HEK293T (cell line): Measurements from ENCODE around the gene SMIM36.
"Not testable (repeated sequence)": the region's sequence is repeated elsewhere in the genome, so short reads cannot be mapped to it uniquely, and the experiment has no call there.

Source experiments
- CTCF ChIA-PET: fragments of 350-600 bp; formaldehyde crosslinking; extraction: SDS; loops from one replicate; lab custom pipeline; 2021; ENCODE audit warnings: antibody characterized with exemption, inconsistent platforms; lab: Yijun Ruan, JAX
- POLR2A ChIA-PET: fragments of 350-600 bp; formaldehyde crosslinking; extraction: SDS; loops from one replicate; lab custom pipeline; 2020; ENCODE audit warnings: antibody characterized with exemption, inconsistent platforms; lab: Yijun Ruan, JAX
- DNase-seq: peaks from one replicate; pipeline ENCODE4 v3.0.0; 2012; ENCODE audit warnings: mixed read lengths; ENCODE audit errors: extremely low spot score
- ARNT ChIP-seq: fragments of 450-650 bp; IDR thresholded peaks from 2 replicates; pipeline ENCODE4 v1.6.1; 2017; ENCODE audit warnings: mild to moderate bottlenecking
- BHLHE40 ChIP-seq: fragments of 450-650 bp; IDR thresholded peaks from 2 replicates; pipeline ENCODE4 v1.6.1; 2016; ENCODE audit warnings: mild to moderate bottlenecking, moderate library complexity, borderline replicate concordance
- CTBP1 ChIP-seq: fragments of 450-650 bp; IDR thresholded peaks from 2 replicates; pipeline ENCODE4 v1.6.1; 2016; ENCODE audit warnings: borderline replicate concordance
- ELF4 ChIP-seq: fragments of 450-650 bp; IDR thresholded peaks from 2 replicates; pipeline ENCODE4 v1.6.1; 2017; ENCODE audit warnings: antibody characterized with exemption
- FOXA1 ChIP-seq: fragments of 450-650 bp; IDR thresholded peaks from 2 replicates; pipeline ENCODE4 v1.6.1; 2016; ENCODE audit warnings: mild to moderate bottlenecking
- FOXK2 ChIP-seq: fragments of 450-650 bp; IDR thresholded peaks from 2 replicates; pipeline ENCODE4 v1.6.1; 2016; ENCODE audit warnings: mild to moderate bottlenecking
- FOXM1 ChIP-seq: fragments of 450-650 bp; IDR thresholded peaks from 2 replicates; pipeline ENCODE4 v1.6.1; 2017; ENCODE audit warnings: mild to moderate bottlenecking, borderline replicate concordance
- HDGF ChIP-seq: fragments of 450-650 bp; IDR thresholded peaks from 2 replicates; pipeline ENCODE4 v1.6.1; 2017; ENCODE audit warnings: antibody characterized with exemption, borderline replicate concordance
- L3MBTL2 ChIP-seq: fragments of 450-650 bp; conservative IDR thresholded peaks from 2 replicates; pipeline ENCODE4 v1.6.1; 2016; ENCODE audit warnings: mild to moderate bottlenecking
- LEF1 ChIP-seq: fragments of 450-650 bp; IDR thresholded peaks from 2 replicates; pipeline ENCODE4 v1.6.1; 2017; ENCODE audit warnings: mild to moderate bottlenecking, borderline replicate concordance
- NFRKB ChIP-seq: fragments of 450-650 bp; IDR thresholded peaks from 2 replicates; pipeline ENCODE4 v1.6.1; 2016; ENCODE audit warnings: mild to moderate bottlenecking, moderate library complexity
- SP1 ChIP-seq: fragments of 450-650 bp; IDR thresholded peaks from 2 replicates; pipeline ENCODE4 v1.6.1; 2017
- SUZ12 ChIP-seq: fragments of 450-650 bp; IDR thresholded peaks from 2 replicates; pipeline ENCODE4 v1.6.1; 2016; ENCODE audit warnings: mild to moderate bottlenecking
- TARDBP ChIP-seq: fragments of 450-650 bp; IDR thresholded peaks from 2 replicates; pipeline ENCODE4 v1.6.1; 2016
- ZNF384 ChIP-seq: fragments of 450-650 bp; IDR thresholded peaks from 2 replicates; pipeline ENCODE4 v1.6.1; 2016
- TF ChIP-seq, protein P1 (sequence below): fragments of 450-650 bp; IDR thresholded peaks from 2 replicates; pipeline ENCODE4 v1.6.1; 2016

Gene SMIM36

DNA sequence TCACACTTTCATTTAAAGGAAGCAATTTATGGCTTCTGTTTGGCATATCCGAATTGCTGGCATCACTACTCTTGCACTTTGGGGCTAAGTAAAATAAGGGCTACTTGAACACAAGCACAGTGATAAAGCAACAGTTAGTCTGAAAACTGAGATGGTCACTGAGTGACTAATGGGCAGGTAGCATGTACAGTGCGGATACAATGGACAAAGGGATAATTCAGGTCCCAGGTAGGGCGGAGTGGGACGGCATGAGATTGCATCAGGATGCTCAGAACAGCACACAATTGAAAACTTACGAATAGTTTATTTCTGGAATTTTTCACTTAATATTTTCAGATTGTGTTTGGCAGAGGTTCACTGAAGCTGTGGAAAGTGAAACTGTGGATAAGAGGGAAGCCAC lies 9.2 kb upstream of the SMIM36 start:
- ChIA-PET POLR2A (no interaction called here), CTCF (no interaction called here)
- DNase-seq: no peak
- TF ChIP-seq SUZ12 (no peak), FOXK2 (no peak), BHLHE40 (no peak)

DNA sequence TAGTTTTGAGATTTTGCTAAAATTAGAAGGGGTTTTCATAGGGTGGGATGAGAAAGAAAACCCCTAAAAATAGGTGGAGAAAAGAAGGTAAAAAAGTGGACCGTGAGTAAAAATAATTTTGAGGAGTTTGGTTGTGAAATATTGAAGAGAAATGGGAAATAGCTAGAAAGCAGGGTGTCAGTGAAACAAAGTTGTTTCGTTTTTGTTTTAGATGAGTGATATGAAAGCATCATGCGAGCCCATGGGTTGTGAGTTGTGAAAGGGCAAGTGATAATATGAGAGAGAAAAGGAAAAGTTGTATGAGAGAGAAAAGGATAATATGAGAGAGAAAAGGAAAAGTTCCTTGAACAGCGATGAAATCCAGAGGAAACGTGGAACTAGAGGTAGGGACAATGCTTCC lies 7.3 kb upstream of the SMIM36 start:
- ChIA-PET CTCF (no interaction called here), POLR2A (no interaction called here)
- DNase-seq: no peak
- no peak for TF ChIP-seq CTBP1

DNA sequence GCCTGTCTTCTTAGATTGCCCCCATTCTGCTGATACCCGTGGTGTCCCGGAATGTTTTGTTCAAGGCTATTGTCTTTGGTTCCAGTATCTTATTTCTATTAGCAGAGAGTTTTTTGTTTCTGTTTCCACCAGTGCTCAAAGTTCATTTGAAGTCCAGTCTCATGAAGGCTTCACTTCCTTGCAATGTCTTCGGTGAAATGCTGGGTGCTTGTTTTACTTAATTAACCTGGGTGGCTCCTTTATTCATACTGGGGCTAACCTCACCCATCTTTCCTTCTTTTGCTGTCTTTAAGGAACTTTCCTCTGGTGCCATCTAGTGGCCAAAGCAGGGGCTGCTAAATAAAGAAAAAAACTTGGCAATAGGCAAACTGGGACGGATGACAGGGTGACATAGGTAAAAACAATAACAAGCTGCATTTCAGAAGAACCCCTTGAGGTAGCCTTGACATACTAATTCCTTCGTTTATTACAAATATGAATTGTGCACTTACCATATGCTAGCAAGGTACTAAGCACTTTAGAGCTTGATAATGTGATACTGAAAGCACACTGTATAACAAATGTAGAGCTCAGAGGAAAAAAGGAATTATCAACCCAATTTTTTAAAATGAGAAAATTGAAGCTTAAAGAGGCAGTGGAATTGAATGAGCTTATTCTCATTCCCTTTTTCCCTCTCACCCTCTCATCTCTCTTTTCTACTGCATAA lies 2.8 kb upstream of the SMIM36 start:
- ChIA-PET POLR2A (no interaction called here), CTCF (interaction anchor here (0.6 to 0.9 kb wide), 11 partner anchors 10 to 674 kb away, joined by 3 to 7 read pairs (median 3); partner anchors contain the start of gene PCTP)
- DNase-seq: peak; percentile 45
- TF ChIP-seq ZNF384 (peak; percentile 33; the same call in 1 of the 2 replicates), FOXK2 (no peak), FOXM1 (no peak)

DNA sequence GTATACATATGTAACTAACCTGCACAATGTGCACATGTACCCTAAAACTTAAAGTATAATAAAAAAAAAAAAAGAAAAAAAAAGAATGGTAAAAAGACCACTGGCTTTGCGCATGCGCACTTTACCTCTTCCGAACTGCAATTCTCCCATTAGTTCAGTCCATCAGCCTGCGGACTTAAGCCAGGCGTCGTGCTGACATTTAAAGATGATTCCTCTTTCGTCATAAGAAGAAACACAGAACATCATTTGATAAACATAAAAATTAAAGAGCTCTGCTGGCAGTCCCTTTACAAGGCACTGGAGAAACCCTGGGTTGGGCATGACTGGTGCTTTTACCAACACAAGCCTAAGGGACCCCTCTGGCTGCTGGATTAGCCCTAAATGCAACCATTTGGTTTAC lies 3.6 kb downstream of the SMIM36 start:
- POLR2A ChIA-PET, CTCF ChIA-PET, DNase-seq: not testable (repeated sequence)

- POLR2A ChIA-PET, CTCF ChIA-PET, DNase-seq: not testable (repeated sequence)
- 0 out of 2 replicates have a peak, but pooled peaks have one; percentile 20 for TF ChIP-seq L3MBTL2
Observed at GRCh38 chr17:55501626-55502025, 9.6 kb downstream of the SMIM36 start.

GRCh38 chr17:55500103-55500502 lies 11.1 kb downstream of the SMIM36 start:
- TF ChIP-seq BHLHE40 (no peak), SP1 (no peak), NFRKB (no peak), LEF1 (no peak), ARNT (no peak), SUZ12 (no peak), FOXM1 (no peak), ZNF384 (no peak), CTBP1 (no peak), L3MBTL2 (no peak), TARDBP (no peak), FOXK2 (no peak), HDGF (no peak), FOXA1 (no peak), ELF4 (no peak)
- TF ChIP-seq, protein P1, sequence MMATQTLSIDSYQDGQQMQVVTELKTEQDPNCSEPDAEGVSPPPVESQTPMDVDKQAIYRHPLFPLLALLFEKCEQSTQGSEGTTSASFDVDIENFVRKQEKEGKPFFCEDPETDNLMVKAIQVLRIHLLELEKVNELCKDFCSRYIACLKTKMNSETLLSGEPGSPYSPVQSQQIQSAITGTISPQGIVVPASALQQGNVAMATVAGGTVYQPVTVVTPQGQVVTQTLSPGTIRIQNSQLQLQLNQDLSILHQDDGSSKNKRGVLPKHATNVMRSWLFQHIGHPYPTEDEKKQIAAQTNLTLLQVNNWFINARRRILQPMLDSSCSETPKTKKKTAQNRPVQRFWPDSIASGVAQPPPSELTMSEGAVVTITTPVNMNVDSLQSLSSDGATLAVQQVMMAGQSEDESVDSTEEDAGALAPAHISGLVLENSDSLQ: no peak
- CTCF ChIA-PET: interaction anchor here (1.0 to 1.1 kb wide), 2 partner anchors 10 to 14 kb away, joined by 3 to 4 read pairs; no protein-coding TSS in a partner anchor
- no peak for DNase-seq
- POLR2A ChIA-PET: no interaction called here

- no peak for DNase-seq
- POLR2A ChIA-PET: no interaction called here
- TF ChIP-seq ZNF384: no peak
- TF ChIP-seq SUZ12: no peak
- TF ChIP-seq ARNT: no peak
- CTCF ChIA-PET: no interaction called here
Observed at GRCh38 chr17:55496094-55496881, 15.0 kb downstream of the SMIM36 start.

DNA sequence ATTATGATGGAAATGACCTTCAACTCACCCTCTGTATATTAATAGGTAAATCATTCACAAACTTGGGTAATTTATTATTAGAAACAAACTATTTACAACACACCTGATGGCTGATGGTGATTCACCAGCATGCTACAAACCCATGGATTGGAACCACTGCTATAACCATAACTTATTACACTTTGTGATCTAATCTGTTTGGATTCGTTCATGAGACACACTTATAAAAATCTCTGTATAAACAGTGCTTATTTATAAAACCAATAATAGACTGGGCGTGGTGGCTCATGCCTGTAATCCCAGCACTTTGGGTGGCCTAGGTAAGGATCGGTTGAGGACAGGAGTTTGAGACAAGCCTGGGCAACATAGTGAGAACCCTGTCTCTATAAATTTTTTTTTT lies 16.0 kb downstream of the SMIM36 start:
- DNase-seq: no peak

More for the DNA sequence above, 16.0 kb downstream of the SMIM36 start:
- ChIA-PET CTCF (no interaction called here), POLR2A (no interaction called here)
- TF ChIP-seq NFRKB (no peak), FOXK2 (no peak), L3MBTL2 (no peak), ARNT (no peak), FOXM1 (no peak), BHLHE40 (no peak), SUZ12 (no peak), LEF1 (no peak), FOXA1 (no peak), CTBP1 (no peak), SP1 (no peak), TARDBP (no peak), ZNF384 (no peak), ELF4 (no peak), HDGF (no peak)
- TF ChIP-seq, protein P1: no peak
